Naive thymus-derived CD8-positive, alpha-beta T cell (primary cell): Measurements from ENCODE around the gene DCBLD1. TPM values are rescaled to one million over a fixed set of nuclear protein-coding genes. Genes with fewer than 3 reads are reported as not detected.

ENCODE experiments used
- ATAC-seq, 2 donors: fragments of 150-1000 bp; cut with Tn5 transposase in 1 of 2; sonication (Bioruptor Pico), chemical (Tn5 transposase) in 1 of 2; 1 replicate in 1 of 2; 2 replicates in 1 of 2; pipeline ENCODE4 v1.10.0; 2021; ENCODE audit warnings: mild to moderate bottlenecking in 2 of 2, moderate library complexity in 2 of 2
- POLR2A ChIA-PET: fragments of 350-600 bp; sonication (Branson Sonifier 250); formaldehyde crosslinking; loops from one replicate; lab custom pipeline; 2021; ENCODE audit warnings: antibody characterized with exemption; lab: Charles Lee
- DNase-seq, 10 donors: peaks; one replicate each; pipeline versions ENCODE4 v3.0.0 to v3.0.0-alpha.2; 2020 to 2022
- H3K27ac Mint-ChIP-seq, 10 donors: one replicate each; pipeline ENCODE4 v1.8.0; 2020 to 2022; ENCODE audit warnings: mild to moderate bottlenecking in 10 of 10, mixed read lengths in 10 of 10, moderate library complexity in 4 of 10, inconsistent platforms in 1 of 10
- H3K27me3 Mint-ChIP-seq, 5 donors: one replicate each; pipeline ENCODE4 v1.8.0; 2021 to 2022; ENCODE audit warnings: mixed read lengths in 5 of 5
- H3K36me3 Mint-ChIP-seq, 3 donors: one replicate each; pipeline ENCODE4 v1.8.0; 2020 to 2022; ENCODE audit warnings: mixed read lengths in 3 of 3, mild to moderate bottlenecking in 2 of 3, inconsistent platforms in 1 of 3
- H3K4me1 Mint-ChIP-seq, 4 donors: one replicate each; pipeline ENCODE4 v1.8.0; 2021 to 2022; ENCODE audit warnings: mixed read lengths in 4 of 4
- H3K4me3 Mint-ChIP-seq, 10 donors: one replicate each; pipeline ENCODE4 v1.8.0; 2020 to 2022; ENCODE audit warnings: mild to moderate bottlenecking in 10 of 10, mixed read lengths in 10 of 10, moderate library complexity in 6 of 10, inconsistent platforms in 1 of 10
- H3K9me3 Mint-ChIP-seq, 9 donors: one replicate each; pipeline ENCODE4 v1.8.0; 2020 to 2022; ENCODE audit warnings: mixed read lengths in 9 of 9, mild to moderate bottlenecking in 3 of 9, inconsistent platforms in 1 of 9, moderate library complexity in 1 of 9
- polyA plus RNA-seq, 3 donors: library from polyadenylated mRNA; unstranded; fragments of 300-500 nt; fragmentation: Illumina TruSeq; gene quantifications; one replicate each; pipeline ENCODE4 v1.2.3, GENCODE V29; 2021
- total RNA-seq, 8 experiments: library from RNA in 2 of 8; stranded (reverse) in 2 of 8; gene quantifications; one replicate each; pipeline ENCODE4 v1.2.3 and lab custom pipeline; 2021 to 2026

Gene DCBLD1
- total and polyA plus RNA-seq, 5 experiments from 2014 or later, result 2.9 to 8.3 (median 3.6) TPM

GRCh38 chr6:117557951-117558350 lies 75.5 kb downstream of the DCBLD1 start:
- Mint-ChIP-seq H3K9me3 (no peaks in the 10 kb centered on the region), H3K36me3 (peaks cover 0 to 24% (median 0%) of the 10 kb centered on the region in 3 donors), H3K27me3 (no peaks in the 10 kb centered on the region), H3K4me3 (no peak overlapping the region), H3K4me1 (no peaks in the 10 kb centered on the region), H3K27ac (peak overlapping the region in 1 of 10 donors; percentile 47)
- ATAC-seq (no peak), DNase-seq (no peak)
- POLR2A ChIA-PET, result interaction anchor here (1.0 to 1.9 kb wide), 2 partner anchors 9 to 108 kb away, joined by 3 to 6 read pairs; no protein-coding TSS in a partner anchor

GRCh38 chr6:117558818-117559217 lies 76.3 kb downstream of the DCBLD1 start:
- POLR2A ChIA-PET, result interaction anchor here (1.9 kb wide), 1 partner anchor 10 kb away, joined by 6 read pairs; no protein-coding TSS in a partner anchor
- H3K4me1 Mint-ChIP-seq, result no peaks in the 10 kb centered on the region
- no peaks in the 10 kb centered on the region for H3K9me3 Mint-ChIP-seq
- no peaks in the 10 kb centered on the region for H3K27me3 Mint-ChIP-seq
- no peak overlapping the region for H3K4me3 Mint-ChIP-seq
- peaks cover 0 to 29% (median 0%) of the 10 kb centered on the region in 3 donors for H3K36me3 Mint-ChIP-seq
- H3K27ac Mint-ChIP-seq, result peak overlapping the region in 1 of 10 donors; percentile 1
- no peak for ATAC-seq
- no peak for DNase-seq

GRCh38 chr6:117559299-117559698 lies 76.8 kb downstream of the DCBLD1 start:
- Mint-ChIP-seq H3K4me3 (no peak overlapping the region), H3K27ac (peak overlapping the region in 2 of 10 donors; percentile 1 to 8), H3K4me1 (no peaks in the 10 kb centered on the region), H3K27me3 (no peaks in the 10 kb centered on the region), H3K36me3 (peaks cover 0 to 32% (median 0%) of the 10 kb centered on the region in 3 donors), H3K9me3 (no peaks in the 10 kb centered on the region)
- ATAC-seq (no peak), DNase-seq (no peak)
- POLR2A ChIA-PET, result interaction anchor here (0.6 kb wide), 1 partner anchor 125 kb away, joined by 3 read pairs; no protein-coding TSS in a partner anchor

- H3K9me3 Mint-ChIP-seq, result no peaks in the 10 kb centered on the region
- DNase-seq (no peak), ATAC-seq (no peak)
- no peaks in the 10 kb centered on the region for H3K27me3 Mint-ChIP-seq
- peaks cover 0 to 46% (median 0%) of the 10 kb centered on the region in 3 donors for H3K36me3 Mint-ChIP-seq
- H3K27ac Mint-ChIP-seq, result peak overlapping the region in 1 of 10 donors; percentile 37
- no peaks in the 10 kb centered on the region for H3K4me1 Mint-ChIP-seq
- H3K4me3 Mint-ChIP-seq, result no peak overlapping the region
- POLR2A ChIA-PET, result interaction anchor here (0.6 kb wide), 1 partner anchor 131 kb away, joined by 3 read pairs; no protein-coding TSS in a partner anchor
These were observed 78.7 kb downstream of the DCBLD1 start for GRCh38 chr6:117561128-117561527.

GRCh38 chr6:117564681-117565080 lies 82.2 kb downstream of the DCBLD1 start:
- Mint-ChIP-seq H3K9me3 (no peaks in the 10 kb centered on the region), H3K4me3 (no peak overlapping the region), H3K4me1 (no peaks in the 10 kb centered on the region), H3K27ac (peak overlapping the region in 2 of 10 donors; percentile 7 to 92), H3K27me3 (no peaks in the 10 kb centered on the region), H3K36me3 (peaks cover 0 to 82% (median 0%) of the 10 kb centered on the region in 3 donors)
- POLR2A ChIA-PET, result no interaction called here
- ATAC-seq, result no peak
- DNase-seq, result no peak

GRCh38 chr6:117568247-117568646 lies 85.8 kb downstream of the DCBLD1 start:
- Mint-ChIP-seq H3K4me3 (no peak overlapping the region), H3K9me3 (no peaks in the 10 kb centered on the region), H3K27ac (peak overlapping the region in 1 of 10 donors; percentile 76), H3K27me3 (no peaks in the 10 kb centered on the region), H3K4me1 (peaks cover 0 to 5% (median 0%) of the 10 kb centered on the region in 4 donors), H3K36me3 (peaks cover 0 to 85% (median 0%) of the 10 kb centered on the region in 3 donors)
- POLR2A ChIA-PET, result no interaction called here
- DNase-seq (no peak), ATAC-seq (no peak)

GRCh38 chr6:117568831-117569410 lies 86.4 kb downstream of the DCBLD1 start:
- Mint-ChIP-seq H3K4me3 (no peak overlapping the region), H3K4me1 (peaks cover 0 to 5% (median 0%) of the 10 kb centered on the region in 4 donors), H3K36me3 (peaks cover 0 to 88% (median 0%) of the 10 kb centered on the region in 3 donors), H3K27ac (no peak overlapping the region), H3K27me3 (no peaks in the 10 kb centered on the region), H3K9me3 (no peaks in the 10 kb centered on the region)
- POLR2A ChIA-PET, result no interaction called here
- ATAC-seq, result no peak
- DNase-seq, result no peak

- H3K27me3 Mint-ChIP-seq, result no peaks in the 10 kb centered on the region
- peaks cover 0 to 73% (median 4%) of the 10 kb centered on the region in 3 donors for H3K36me3 Mint-ChIP-seq
- no peak for DNase-seq
- peak overlapping the region in 2 of 10 donors; percentile 21 to 33 for H3K27ac Mint-ChIP-seq
- H3K9me3 Mint-ChIP-seq, result no peaks in the 10 kb centered on the region
- H3K4me3 Mint-ChIP-seq, result no peak overlapping the region
- POLR2A ChIA-PET, result no interaction called here
- peaks cover 0 to 5% (median under 1%) of the 10 kb centered on the region in 4 donors for H3K4me1 Mint-ChIP-seq
- no peak for ATAC-seq
These were observed 90.7 kb downstream of the DCBLD1 start for GRCh38 chr6:117573006-117573680.

GRCh38 chr6:117574198-117574597 lies 91.7 kb downstream of the DCBLD1 start:
- Mint-ChIP-seq H3K36me3 (peaks cover 0 to 70% (median 4%) of the 10 kb centered on the region in 3 donors), H3K4me3 (no peak overlapping the region), H3K9me3 (no peaks in the 10 kb centered on the region), H3K4me1 (peaks cover 0 to 5% (median 5%) of the 10 kb centered on the region in 4 donors), H3K27ac (no peak overlapping the region), H3K27me3 (no peaks in the 10 kb centered on the region)
- no peak for DNase-seq
- no peak for ATAC-seq
- POLR2A ChIA-PET, result no interaction called here

- no peaks in the 10 kb centered on the region for H3K9me3 Mint-ChIP-seq
- DNase-seq (no peak), ATAC-seq (no peak)
- H3K4me3 Mint-ChIP-seq, result no peak overlapping the region
- H3K27me3 Mint-ChIP-seq, result no peaks in the 10 kb centered on the region
- peaks cover 4 to 31% (median 16%) of the 10 kb centered on the region in 3 donors for H3K36me3 Mint-ChIP-seq
- H3K27ac Mint-ChIP-seq, result peak overlapping the region in 3 of 10 donors; percentile 12 to 61 (median 19)
- POLR2A ChIA-PET, result interaction anchor here (0.7 kb wide), 1 partner anchor 1148 kb away, joined by 3 read pairs; no protein-coding TSS in a partner anchor
- peaks cover 17 to 60% (median 48%) of the 10 kb centered on the region in 4 donors for H3K4me1 Mint-ChIP-seq
These were observed 103.2 kb downstream of the DCBLD1 start for GRCh38 chr6:117585647-117586046.

GRCh38 chr6:117590447-117590846 lies 108.0 kb downstream of the DCBLD1 start:
- H3K27ac Mint-ChIP-seq, result no peak overlapping the region
- POLR2A ChIA-PET, result interaction anchor here (2.7 kb wide), 1 partner anchor 12 kb away, joined by 8 read pairs; the partner anchor contains the start of gene GOPC
- DNase-seq, result no peak

GRCh38 chr6:117591405-117591804 lies 108.9 kb downstream of the DCBLD1 start:
- Mint-ChIP-seq H3K4me3 (no peak overlapping the region), H3K27ac (peak overlapping the region in 1 of 10 donors; percentile 1), H3K36me3 (peaks cover 4 to 32% (median 23%) of the 10 kb centered on the region in 3 donors), H3K27me3 (no peaks in the 10 kb centered on the region), H3K4me1 (peaks cover 16 to 30% (median 22%) of the 10 kb centered on the region in 4 donors), H3K9me3 (peaks cover 0 to 3% (median 0%) of the 10 kb centered on the region in 9 donors)
- ATAC-seq, result no peak
- no peak for DNase-seq
- POLR2A ChIA-PET, result no interaction called here

More at GRCh38 chr6:117590447-117590846, 108.0 kb downstream of the DCBLD1 start:
- peaks cover 15 to 32% (median 24%) of the 10 kb centered on the region in 4 donors for H3K4me1 Mint-ChIP-seq
- H3K36me3 Mint-ChIP-seq, result peaks cover 4 to 33% (median 14%) of the 10 kb centered on the region in 3 donors
- H3K27me3 Mint-ChIP-seq, result no peaks in the 10 kb centered on the region
- H3K9me3 Mint-ChIP-seq, result no peaks in the 10 kb centered on the region
- no peak for ATAC-seq
- H3K4me3 Mint-ChIP-seq, result no peak overlapping the region
